Mammary epithelial cell (primary cell): ENCODE measurements around the gene MUC16.

Experiments used
- CTCF ChIP-seq, 2 donors: IDR thresholded peaks in 1 of 2; conservative IDR thresholded peaks in 1 of 2; 2 replicates each; pipeline ENCODE4 v1.5.1; 2011 to 2012; ENCODE audit warnings: inconsistent platforms in 2 of 2, low read length in 2 of 2, mild to moderate bottlenecking in 2 of 2, control low read depth in 1 of 2, low read depth in 1 of 2; ENCODE audit not compliant: insufficient read depth in 1 of 2; ENCODE audit errors: extremely low read depth in 1 of 2
- EZH2 ChIP-seq: IDR thresholded peaks from 2 replicates; pipeline ENCODE4 v1.6.1; 2012; ENCODE audit warnings: low read length, inconsistent platforms, borderline replicate concordance

GRCh38 chr19:9058905-9059667, 48.9 kb upstream of the MUC16 start:
- TF ChIP-seq CTCF (conservative IDR thresholded peaks at IDR 0.05 in 1 of 2, IDR thresholded peaks at IDR 0.05 in 1 of 2; ENCODE audit: extremely low read depth in 1 of 2, insufficient read depth in 1 of 2, low read depth in 1 of 2, low read length in 2 of 2) (no peak), EZH2 (no peak)
